ENCODE measurements around the gene UST. TPM values are rescaled to one million over a fixed set of nuclear protein-coding genes. Genes with fewer than 3 reads are reported as not detected.

UST gene
- total and polyA plus RNA-seq, 4 donors: 0.24 to 2.7 (median 0.87) TPM

DNA sequence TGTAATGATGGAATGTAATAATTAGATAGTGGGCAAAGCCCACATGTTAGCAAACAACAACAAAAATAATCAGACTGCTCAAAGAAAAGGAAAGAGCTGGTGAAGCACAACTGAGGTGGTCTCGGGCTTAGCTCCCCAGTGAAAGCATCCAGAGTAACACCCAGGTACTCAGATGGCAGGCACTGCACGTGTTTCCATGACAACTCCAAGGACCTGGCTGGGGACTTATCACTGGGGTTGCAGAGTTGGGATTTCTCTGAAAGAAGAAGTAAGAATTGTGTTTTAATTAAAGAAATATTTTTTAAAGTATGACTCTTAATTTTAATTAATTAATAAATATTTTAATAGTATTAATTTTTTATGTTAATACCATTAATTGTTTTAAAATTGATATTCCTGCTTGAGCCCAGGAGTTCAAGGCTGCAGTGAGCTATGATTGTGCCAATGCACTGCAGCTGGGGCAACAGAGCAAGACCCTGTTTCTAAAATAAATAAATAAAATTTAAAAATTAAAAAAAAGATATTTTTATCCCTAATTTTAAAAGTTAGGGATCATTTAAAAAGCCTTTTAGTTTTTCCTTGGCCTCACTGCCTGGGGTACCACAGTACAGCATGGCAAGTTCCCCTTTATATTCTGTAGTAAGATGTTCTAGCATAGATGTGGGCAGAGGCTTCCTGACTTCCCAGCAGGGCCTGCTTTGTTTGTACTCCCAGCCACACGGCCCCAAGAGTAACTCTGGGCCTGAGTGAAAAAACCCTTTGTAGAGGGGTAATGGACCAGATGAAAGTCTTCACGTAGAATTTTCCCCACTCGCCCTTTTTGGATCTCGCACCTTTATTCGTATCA lies 42.2 kb upstream of the UST start:
- H3K4me3 ChIP-seq (ENCODE audit: low read depth in 1 of 3, low read length in 3 of 3): no peak overlapping the region
- TF ChIP-seq, protein P1, sequence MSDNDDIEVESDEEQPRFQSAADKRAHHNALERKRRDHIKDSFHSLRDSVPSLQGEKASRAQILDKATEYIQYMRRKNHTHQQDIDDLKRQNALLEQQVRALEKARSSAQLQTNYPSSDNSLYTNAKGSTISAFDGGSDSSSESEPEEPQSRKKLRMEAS (IDR thresholded peaks at IDR 0.05): no peak
- no peak for TF ChIP-seq RXRA (IDR thresholded peaks at IDR 0.05)
- TF ChIP-seq NR2F2 (IDR thresholded peaks at IDR 0.05): no peak
- TF ChIP-seq, protein P2, sequence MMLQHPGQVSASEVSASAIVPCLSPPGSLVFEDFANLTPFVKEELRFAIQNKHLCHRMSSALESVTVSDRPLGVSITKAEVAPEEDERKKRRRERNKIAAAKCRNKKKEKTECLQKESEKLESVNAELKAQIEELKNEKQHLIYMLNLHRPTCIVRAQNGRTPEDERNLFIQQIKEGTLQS (IDR thresholded peaks at IDR 0.05): no peak
- TF ChIP-seq YY1 (IDR thresholded peaks at IDR 0.05): no peak
- no peak for TF ChIP-seq FOXA2 (IDR thresholded peaks at IDR 0.05)
- no peak for TF ChIP-seq HNF4G (IDR thresholded peaks at IDR 0.05)
- no peak for TF ChIP-seq JUND (IDR thresholded peaks at IDR 0.05)
- no peak for TF ChIP-seq RAD21 (IDR thresholded peaks at IDR 0.05)
- no peak for TF ChIP-seq TAF1 (conservative IDR thresholded peaks at IDR 0.05)
- no peak for TF ChIP-seq HNF4A (conservative IDR thresholded peaks at IDR 0.05)
- TF ChIP-seq, protein P3, sequence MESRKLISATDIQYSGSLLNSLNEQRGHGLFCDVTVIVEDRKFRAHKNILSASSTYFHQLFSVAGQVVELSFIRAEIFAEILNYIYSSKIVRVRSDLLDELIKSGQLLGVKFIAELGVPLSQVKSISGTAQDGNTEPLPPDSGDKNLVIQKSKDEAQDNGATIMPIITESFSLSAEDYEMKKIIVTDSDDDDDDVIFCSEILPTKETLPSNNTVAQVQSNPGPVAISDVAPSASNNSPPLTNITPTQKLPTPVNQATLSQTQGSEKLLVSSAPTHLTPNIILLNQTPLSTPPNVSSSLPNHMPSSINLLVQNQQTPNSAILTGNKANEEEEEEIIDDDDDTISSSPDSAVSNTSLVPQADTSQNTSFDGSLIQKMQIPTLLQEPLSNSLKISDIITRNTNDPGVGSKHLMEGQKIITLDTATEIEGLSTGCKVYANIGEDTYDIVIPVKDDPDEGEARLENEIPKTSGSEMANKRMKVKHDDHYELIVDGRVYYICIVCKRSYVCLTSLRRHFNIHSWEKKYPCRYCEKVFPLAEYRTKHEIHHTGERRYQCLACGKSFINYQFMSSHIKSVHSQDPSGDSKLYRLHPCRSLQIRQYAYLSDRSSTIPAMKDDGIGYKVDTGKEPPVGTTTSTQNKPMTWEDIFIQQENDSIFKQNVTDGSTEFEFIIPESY (IDR thresholded peaks at IDR 0.05): no peak
- TF ChIP-seq, protein P4, sequence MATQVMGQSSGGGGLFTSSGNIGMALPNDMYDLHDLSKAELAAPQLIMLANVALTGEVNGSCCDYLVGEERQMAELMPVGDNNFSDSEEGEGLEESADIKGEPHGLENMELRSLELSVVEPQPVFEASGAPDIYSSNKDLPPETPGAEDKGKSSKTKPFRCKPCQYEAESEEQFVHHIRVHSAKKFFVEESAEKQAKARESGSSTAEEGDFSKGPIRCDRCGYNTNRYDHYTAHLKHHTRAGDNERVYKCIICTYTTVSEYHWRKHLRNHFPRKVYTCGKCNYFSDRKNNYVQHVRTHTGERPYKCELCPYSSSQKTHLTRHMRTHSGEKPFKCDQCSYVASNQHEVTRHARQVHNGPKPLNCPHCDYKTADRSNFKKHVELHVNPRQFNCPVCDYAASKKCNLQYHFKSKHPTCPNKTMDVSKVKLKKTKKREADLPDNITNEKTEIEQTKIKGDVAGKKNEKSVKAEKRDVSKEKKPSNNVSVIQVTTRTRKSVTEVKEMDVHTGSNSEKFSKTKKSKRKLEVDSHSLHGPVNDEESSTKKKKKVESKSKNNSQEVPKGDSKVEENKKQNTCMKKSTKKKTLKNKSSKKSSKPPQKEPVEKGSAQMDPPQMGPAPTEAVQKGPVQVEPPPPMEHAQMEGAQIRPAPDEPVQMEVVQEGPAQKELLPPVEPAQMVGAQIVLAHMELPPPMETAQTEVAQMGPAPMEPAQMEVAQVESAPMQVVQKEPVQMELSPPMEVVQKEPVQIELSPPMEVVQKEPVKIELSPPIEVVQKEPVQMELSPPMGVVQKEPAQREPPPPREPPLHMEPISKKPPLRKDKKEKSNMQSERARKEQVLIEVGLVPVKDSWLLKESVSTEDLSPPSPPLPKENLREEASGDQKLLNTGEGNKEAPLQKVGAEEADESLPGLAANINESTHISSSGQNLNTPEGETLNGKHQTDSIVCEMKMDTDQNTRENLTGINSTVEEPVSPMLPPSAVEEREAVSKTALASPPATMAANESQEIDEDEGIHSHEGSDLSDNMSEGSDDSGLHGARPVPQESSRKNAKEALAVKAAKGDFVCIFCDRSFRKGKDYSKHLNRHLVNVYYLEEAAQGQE (IDR thresholded peaks at IDR 0.05): no peak
- TF ChIP-seq, protein P5, sequence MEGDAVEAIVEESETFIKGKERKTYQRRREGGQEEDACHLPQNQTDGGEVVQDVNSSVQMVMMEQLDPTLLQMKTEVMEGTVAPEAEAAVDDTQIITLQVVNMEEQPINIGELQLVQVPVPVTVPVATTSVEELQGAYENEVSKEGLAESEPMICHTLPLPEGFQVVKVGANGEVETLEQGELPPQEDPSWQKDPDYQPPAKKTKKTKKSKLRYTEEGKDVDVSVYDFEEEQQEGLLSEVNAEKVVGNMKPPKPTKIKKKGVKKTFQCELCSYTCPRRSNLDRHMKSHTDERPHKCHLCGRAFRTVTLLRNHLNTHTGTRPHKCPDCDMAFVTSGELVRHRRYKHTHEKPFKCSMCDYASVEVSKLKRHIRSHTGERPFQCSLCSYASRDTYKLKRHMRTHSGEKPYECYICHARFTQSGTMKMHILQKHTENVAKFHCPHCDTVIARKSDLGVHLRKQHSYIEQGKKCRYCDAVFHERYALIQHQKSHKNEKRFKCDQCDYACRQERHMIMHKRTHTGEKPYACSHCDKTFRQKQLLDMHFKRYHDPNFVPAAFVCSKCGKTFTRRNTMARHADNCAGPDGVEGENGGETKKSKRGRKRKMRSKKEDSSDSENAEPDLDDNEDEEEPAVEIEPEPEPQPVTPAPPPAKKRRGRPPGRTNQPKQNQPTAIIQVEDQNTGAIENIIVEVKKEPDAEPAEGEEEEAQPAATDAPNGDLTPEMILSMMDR (IDR thresholded peaks at IDR 0.05; ENCODE audit: low read depth, low read length, missing input control): no peak
- TF ChIP-seq FOXA1 (IDR thresholded peaks at IDR 0.05): no peak
- no peak for TF ChIP-seq EGR1 (IDR thresholded peaks at IDR 0.05; ENCODE audit: low read depth in 2 of 2)
- no peak for TF ChIP-seq SP1 (IDR thresholded peaks at IDR 0.05)
- TF ChIP-seq GABPA (IDR thresholded peaks at IDR 0.05 in 1 of 2, conservative IDR thresholded peaks at IDR 0.05 in 1 of 2): no peak
- peaks cover 0 to 13% (median 4%) of the 10 kb centered on the region in 4 donors for H3K4me1 ChIP-seq (ENCODE audit: control insufficient read depth in 4 of 4, insufficient read depth in 4 of 4, low read length in 3 of 4)
- H3K27ac ChIP-seq (ENCODE audit: low read depth in 1 of 2, low read length in 2 of 2): no peak overlapping the region
- no peaks in the 10 kb centered on the region for H3K27me3 ChIP-seq (ENCODE audit: control insufficient read depth in 4 of 4, insufficient read depth in 4 of 4, low read length in 3 of 4)
- H3K9ac ChIP-seq (ENCODE audit: low read depth in 1 of 2, low read length in 2 of 2): no peak overlapping the region
- no peaks in the 10 kb centered on the region for H3K9me3 ChIP-seq (ENCODE audit: control insufficient read depth in 4 of 4, low read length in 3 of 4)
- 87% methylated on average over 7 of the region's 7 CpGs for WGBS
- no peaks in the 10 kb centered on the region for H3K36me3 ChIP-seq (ENCODE audit: control insufficient read depth in 4 of 4, insufficient read depth in 3 of 4, low read depth in 1 of 4, low read length in 3 of 4)
- DNase-seq (ENCODE audit: low spot score): no peak
